Stimulated activated CD4-positive, alpha-beta T cell treated with anti-CD3 and anti-CD28 coated beads, Interleukin-2, amount 100 ng/mL, for 4 hours (primary cell): Measurements from ENCODE around the gene CC2D1A.

Experiments
- DNase-seq: peaks from one replicate; pipeline ENCODE4 v3.0.0-alpha.2; 2020; ENCODE audit warnings: low read depth

The CC2D1A gene

DNA sequence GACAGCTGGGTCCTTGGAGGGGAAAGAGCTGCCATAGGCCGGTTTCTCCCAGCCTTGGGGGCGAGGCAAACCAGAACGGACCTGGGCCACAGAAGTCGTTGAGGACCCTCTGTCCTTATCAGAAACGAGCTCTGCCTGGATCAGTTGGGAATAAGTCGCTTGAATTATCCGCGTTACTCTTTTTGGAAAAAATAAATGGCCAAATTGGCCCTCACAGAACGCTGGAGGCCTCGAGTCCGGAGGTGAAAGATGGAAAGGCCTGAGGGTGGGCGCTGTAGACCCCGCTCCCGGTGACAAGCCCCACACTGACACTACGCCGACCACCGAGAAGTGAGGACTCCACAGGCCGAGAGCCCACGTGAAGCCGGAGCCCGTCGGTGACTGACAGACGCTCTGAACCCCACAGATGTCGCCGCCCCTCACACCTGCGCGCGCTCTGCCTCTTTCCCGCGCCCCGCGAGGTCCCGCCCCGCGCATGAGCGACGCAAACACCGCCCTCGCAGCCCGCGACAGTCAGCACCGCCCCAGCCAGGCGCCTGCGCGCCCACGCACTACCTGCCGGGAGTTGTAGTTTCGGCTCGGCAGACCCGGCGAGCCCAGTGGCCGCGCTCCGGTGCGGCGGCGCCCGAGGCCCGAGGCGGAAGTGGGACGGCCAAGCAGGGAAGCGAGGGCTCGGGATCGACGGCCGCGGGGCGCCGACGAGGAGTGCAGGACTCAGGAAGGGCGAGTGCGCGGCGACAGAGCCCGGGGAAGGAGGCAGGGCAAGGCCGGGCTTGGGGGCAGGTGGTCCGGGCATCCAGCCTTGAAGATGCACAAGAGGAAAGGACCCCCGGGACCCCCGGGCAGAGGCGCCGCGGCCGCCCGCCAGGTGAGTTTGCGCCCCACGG is at the start of gene CC2D1A, which contains the start of gene BRME1:
CC2D1A (plus strand) TSS at position 568 of the 887 bp plus-strand sequence; CDS start at position 809, 241 bp downstream.
BRME1 (minus strand) TSS at position 484 of the 887 bp plus-strand sequence. CDS start 1,225 bp downstream, outside the sequence.
- DNase-seq = peak; percentile 92

DNA sequence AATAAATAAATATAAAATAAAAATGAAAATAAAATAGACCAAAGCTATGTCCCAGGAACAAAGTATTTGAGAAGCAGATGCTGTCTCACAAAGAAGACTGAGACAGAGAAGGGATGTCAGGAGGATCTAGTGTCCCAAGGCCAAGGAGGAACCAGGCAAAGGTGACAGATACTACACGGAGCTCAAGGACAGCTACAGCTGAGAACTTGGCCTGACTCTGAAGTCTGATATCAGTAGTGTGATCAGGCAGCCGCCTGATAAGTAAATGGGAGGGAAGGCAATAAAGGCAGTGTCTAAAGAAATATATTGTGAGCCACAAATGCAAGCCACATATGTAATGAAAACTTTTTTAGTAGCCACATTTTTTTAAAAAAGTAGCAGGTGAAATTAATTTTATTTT is 49.5 kb upstream of the CC2D1A start:
- DNase-seq = no peak

- DNase-seq = no peak
Observed at GRCh38 chr19:13859361-13859880, 46.6 kb upstream of the CC2D1A start.

GRCh38 chr19:13860679-13861391 is 45.2 kb upstream of the CC2D1A start:
- no peak for DNase-seq

GRCh38 chr19:13861392-13861713 is 44.6 kb upstream of the CC2D1A start:
- DNase-seq = no peak

DNA sequence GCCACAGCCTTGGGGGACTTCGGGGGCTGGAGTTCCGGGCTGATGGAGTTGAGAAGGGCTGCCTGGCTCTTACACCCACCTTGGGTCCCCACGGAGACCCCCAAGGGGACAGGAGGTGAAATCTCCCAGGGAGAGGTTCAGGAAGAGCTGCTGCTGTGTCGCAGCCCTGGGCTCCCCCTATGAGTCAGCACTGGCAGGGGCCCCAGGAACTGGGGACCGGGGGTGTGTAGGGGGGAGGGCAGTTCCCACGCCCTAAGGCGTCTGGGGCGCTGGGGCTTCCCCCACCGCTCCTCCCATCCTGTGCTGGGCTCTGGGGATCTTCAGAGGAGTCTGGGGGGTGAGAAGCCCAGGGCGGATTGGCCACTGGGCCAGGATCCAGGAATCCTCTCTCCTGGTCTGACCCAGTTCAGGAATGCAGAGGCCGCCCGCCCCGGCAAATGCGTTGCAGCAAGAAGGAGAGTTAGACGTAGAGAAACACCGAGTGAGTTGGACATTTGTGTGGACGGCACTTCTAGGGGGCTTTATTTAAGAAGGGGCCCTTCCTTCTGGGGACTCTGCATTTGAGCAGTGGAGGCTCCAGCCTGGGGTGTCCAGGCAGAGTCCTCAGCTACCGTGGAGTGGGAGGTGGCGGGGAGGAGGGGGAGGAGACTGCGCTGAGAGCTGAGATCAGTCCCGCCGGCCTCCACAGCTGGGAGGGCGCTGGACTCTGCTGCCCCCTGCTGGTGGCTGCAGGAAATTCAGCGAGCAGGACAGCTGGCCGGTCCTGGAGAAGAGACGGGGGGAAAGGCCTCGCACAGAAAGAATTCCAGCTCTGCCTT is 44.1 kb upstream of the CC2D1A start:
- DNase-seq = peak; percentile 86

GRCh38 chr19:13864046-13864666 is 41.8 kb upstream of the CC2D1A start:
- no peak for DNase-seq

DNA sequence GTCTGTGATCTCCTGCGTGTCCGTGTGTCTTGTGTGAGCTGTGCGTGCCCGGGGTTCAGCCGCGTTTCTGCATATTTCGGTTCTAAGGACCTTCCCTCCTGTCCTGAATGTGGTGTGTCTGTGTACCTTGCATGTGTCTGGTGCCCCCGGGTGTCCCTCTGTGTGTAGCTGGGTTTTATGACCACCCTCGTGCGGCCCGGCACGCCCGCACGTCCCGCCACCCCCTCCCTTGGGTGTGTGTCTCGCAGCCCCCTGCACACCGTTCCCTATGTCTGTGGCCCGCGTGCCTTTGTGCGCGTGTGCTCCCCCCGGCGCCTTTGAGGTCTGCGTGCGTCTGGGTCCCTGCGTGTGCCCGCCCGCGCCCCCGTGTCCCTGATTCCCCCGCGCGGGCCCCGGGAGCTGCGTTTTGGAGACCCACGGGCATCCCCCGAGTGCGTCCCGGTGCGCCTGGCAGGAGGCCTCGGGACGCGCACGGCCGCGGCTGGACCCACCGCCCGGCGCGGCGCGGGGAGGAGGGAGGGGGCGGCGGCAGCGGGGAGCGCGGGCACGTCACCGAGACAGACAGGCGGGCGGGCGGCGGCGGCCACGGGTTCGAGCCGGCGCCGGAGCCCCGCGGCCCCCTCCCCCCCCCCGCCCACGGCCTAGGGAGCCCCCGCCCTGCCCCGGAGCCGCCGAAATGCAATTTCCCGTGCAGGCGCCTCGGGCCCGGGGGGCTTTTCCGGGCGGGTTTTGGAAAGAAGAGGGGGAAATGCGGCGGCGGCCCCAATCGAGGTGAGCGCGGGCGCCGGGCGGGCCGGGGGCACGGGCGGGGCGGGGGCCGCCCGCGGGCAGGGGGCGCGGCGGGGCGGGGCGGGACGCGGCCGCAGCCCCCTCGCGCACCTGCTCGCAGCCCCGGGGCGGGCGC is 41.1 kb upstream of the CC2D1A start:
- no peak for DNase-seq

- DNase-seq = no peak
Observed at GRCh38 chr19:13865571-13866462, 40.2 kb upstream of the CC2D1A start.

DNA sequence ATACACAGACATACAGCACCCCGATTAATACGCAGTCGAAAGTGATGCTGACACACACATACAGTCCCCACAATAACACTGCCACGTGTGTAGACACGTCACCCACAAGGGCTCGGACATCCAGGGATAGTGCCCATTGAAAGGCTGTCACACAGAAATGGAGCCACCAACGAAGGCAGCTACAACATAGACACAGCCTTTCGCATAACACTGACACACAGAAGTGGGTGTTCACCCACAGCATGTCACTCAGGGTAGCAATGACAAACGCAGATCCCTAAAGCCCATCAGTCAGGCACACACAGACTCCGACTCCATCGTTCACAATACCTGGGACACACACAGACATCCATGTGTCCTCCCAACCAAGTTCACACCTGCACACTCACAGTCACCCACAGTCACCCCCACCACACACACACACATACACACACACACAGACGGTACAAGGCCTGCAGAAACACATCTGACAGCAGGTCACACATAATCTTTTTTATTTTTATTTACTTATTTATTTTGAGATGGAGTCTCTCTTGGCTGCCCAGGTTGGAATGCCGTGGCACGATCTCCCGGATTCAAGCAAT is 39.4 kb upstream of the CC2D1A start:
- DNase-seq = no peak

- no peak for DNase-seq
Observed at GRCh38 chr19:13868663-13869062, 37.3 kb upstream of the CC2D1A start.

DNA sequence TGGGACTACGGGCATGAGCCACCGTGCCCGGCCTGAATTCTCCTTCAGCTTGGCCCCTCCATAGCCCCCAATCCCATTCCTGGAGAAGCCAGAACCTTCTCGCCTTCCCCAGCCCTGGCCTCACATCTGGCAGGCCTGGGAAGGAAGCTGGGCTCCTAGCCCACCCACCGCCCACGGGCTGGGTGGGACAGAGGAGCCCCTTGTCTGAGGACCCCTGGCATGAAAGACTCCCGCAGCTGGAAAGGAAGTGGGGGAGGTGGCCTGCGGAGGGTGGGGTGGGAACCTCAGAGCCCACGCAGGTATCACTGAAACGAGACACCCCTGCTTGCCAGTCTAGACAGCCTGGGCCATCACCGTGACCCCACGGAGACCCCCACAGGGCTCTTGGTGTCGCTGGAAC is 36.7 kb upstream of the CC2D1A start:
- no peak for DNase-seq

DNA sequence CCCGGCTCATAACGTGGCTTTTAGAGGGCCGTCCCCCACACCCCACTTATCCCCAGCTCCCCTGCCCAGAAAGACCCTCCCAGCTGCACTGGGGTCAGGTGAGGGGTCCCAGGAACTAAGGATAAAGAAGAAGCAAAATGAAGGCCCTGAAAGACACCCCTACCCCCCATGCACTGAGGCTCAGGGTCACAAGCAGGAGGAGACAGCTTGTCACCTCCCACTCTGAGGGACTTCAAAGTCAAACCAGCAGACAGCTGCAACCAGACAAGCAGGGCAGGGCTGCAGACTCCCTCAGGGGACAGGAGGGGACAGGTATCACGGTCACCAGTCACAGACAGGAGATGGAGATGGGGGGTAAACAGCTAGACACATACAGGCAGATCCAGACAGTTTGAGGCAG is 35.1 kb upstream of the CC2D1A start:
- no peak for DNase-seq

GRCh38 chr19:13872339-13872694 is 33.7 kb upstream of the CC2D1A start:
- DNase-seq = no peak

DNA sequence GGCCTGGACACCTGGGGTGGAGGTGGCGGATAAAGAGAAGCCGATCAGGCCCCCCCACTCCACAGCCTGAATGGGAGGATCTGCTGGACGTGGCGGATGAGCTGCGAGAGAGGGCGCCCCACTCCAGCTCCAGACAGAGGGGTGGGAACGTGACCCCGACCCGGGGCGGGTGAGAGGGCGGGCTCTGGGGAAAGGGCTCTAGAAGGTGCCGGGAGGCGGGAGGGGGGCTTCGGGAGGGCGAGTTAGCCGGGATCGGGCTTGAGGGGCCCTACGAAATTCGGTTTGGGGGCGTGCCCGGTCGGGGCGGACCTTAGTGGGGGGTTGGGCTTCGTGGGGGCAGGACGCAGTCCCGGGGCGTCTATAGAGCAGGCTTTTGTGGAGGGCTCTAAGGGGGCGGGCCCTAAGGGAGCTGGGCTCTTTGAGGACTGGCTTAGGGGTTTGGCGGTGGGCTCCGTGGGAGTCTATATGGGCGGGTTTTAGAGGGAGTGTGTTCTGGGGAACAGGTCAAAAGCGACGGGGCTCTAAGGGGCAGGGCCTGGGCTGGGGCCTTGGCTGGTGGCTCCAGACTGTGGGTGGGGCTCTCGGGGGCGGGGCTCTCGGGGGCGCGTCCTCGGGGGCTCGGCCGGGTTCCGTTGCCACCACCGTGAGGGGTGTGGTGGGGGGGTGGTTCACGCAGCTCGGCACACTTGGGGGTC is 33.2 kb upstream of the CC2D1A start:
- no peak for DNase-seq

- no peak for DNase-seq
Observed at GRCh38 chr19:13873834-13874515, 32.0 kb upstream of the CC2D1A start.

- DNase-seq = no peak
Observed at GRCh38 chr19:13875824-13876223, 30.2 kb upstream of the CC2D1A start.

DNA sequence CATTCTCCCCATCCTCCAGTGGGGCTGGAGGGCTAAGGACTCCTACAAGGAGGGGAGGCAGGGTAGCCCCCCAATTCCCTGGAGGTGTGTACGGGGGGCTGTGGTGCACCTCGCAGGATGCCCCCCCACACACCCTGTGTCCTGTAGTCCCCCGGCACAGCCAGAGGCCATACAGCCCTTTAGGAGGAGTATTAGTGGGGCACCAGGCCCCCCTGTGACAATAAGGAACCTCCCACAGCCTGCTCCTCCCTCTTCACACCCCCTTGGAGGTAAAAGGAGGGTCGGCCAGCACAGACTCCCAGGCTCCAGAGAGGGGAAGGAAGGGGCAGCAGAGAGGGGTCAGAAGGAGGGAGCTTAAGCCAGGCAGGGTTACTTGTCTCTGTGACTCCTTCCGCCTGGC is 29.2 kb upstream of the CC2D1A start, which contains the start of gene NANOS3:
NANOS3 (plus strand) TSS at position 301 of the 400 bp plus-strand sequence. CDS start 115 bp downstream, outside the sequence.
- DNase-seq = no peak
